GM12864 (cell line): ENCODE data around the gene RNF43.

Source experiments
- DNase-seq: peaks from one replicate; pipeline ENCODE4 v3.0.0-alpha.2; 2011; ENCODE audit warnings: low read depth
- H3K4me3 ChIP-seq: 2 replicates; pipeline ENCODE4 v1.5.1; 2011; ENCODE audit warnings: mild to moderate bottlenecking, low read depth, low read length, control low read depth
- TF ChIP-seq, protein P1 (sequence below): IDR thresholded peaks from 2 replicates; pipeline ENCODE4 v1.5.1; 2011; ENCODE audit warnings: low read depth, mild to moderate bottlenecking, moderate library complexity, low read length, control low read depth, inconsistent platforms; ENCODE audit errors: missing control alignments

RNF43 gene

GRCh38 chr17:58410714-58411407 is 6.5 kb downstream of the RNF43 start:
- no peak for DNase-seq
- TF ChIP-seq, protein P1, sequence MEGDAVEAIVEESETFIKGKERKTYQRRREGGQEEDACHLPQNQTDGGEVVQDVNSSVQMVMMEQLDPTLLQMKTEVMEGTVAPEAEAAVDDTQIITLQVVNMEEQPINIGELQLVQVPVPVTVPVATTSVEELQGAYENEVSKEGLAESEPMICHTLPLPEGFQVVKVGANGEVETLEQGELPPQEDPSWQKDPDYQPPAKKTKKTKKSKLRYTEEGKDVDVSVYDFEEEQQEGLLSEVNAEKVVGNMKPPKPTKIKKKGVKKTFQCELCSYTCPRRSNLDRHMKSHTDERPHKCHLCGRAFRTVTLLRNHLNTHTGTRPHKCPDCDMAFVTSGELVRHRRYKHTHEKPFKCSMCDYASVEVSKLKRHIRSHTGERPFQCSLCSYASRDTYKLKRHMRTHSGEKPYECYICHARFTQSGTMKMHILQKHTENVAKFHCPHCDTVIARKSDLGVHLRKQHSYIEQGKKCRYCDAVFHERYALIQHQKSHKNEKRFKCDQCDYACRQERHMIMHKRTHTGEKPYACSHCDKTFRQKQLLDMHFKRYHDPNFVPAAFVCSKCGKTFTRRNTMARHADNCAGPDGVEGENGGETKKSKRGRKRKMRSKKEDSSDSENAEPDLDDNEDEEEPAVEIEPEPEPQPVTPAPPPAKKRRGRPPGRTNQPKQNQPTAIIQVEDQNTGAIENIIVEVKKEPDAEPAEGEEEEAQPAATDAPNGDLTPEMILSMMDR = no peak
- H3K4me3 ChIP-seq = no peak overlapping the region

GRCh38 chr17:58409432-58409831 is 7.9 kb downstream of the RNF43 start:
- no peak for DNase-seq
- TF ChIP-seq, protein P1 = no peak
- H3K4me3 ChIP-seq = no peak overlapping the region

- no peak overlapping the region for H3K4me3 ChIP-seq
- DNase-seq = no peak
Observed at GRCh38 chr17:58403311-58403710, 14.0 kb downstream of the RNF43 start.

DNA sequence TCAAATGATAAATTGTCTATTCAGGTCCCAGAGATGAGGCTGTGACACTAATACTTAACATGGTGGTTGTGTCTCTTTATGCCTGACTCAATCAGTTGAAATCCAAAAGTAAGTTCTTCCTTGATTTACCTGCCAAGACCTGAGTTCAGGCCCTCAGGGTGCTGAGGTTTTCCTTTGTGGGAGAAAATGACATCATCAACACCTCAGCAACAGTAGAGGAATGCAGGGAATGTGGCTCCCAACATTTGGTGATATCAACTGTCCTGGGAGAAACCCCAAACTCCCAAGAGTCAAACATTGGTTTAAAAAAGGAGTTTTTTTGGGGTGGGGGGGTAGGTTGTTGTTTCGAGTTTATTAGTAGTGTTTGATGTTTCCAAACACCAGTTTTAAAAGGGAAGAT is 14.7 kb downstream of the RNF43 start:
- H3K4me3 ChIP-seq = no peak overlapping the region
- TF ChIP-seq, protein P1 = no peak
- no peak for DNase-seq

More at GRCh38 chr17:58403311-58403710, 14.0 kb downstream of the RNF43 start:
- TF ChIP-seq, protein P1 = no peak

- TF ChIP-seq, protein P1 = no peak
- no peak for DNase-seq
- no peak overlapping the region for H3K4me3 ChIP-seq
Observed at GRCh38 chr17:58402047-58402446, 15.3 kb downstream of the RNF43 start.

DNA sequence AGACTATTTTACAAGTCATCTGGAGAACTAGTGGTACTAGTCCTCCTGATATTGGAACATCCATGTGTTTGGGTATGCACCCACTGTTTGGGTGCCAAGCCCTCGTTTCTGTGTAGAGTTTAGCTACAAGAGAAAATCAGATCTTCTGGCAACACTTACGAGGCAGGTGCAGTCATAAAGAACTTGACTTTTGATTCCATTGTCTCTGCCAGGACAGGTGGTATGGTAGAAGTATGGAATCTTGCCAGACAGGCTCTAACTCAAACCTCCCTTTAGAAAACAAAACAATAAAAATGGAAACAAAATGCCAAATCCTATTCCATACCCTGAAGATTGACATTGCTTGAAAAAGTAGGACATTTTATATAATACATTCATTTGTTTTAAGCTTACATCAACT is 16.0 kb downstream of the RNF43 start:
- no peak overlapping the region for H3K4me3 ChIP-seq
- TF ChIP-seq, protein P1 = no peak
- DNase-seq = no peak

GRCh38 chr17:58400826-58401225 is 16.5 kb downstream of the RNF43 start:
- DNase-seq = no peak
- no peak overlapping the region for H3K4me3 ChIP-seq
- TF ChIP-seq, protein P1 = no peak
